Muscle of leg (tissue), 11 donors: Measurements from ENCODE around the gene DOC2A. TPM values are rescaled to one million over a fixed set of nuclear protein-coding genes. Genes with fewer than 3 reads are reported as not detected.

Source experiments
- DNase-seq: peaks from one replicate; pipeline ENCODE4 v3.0.0; 2013
- H3K27ac ChIP-seq: one replicate; pipeline ENCODE4 v1.5.1; 2013; ENCODE audit warnings: mild to moderate bottlenecking, low read length, control low read depth
- H3K27me3 ChIP-seq: one replicate; pipeline ENCODE4 v1.6.1; 2013; ENCODE audit warnings: low read length; ENCODE audit not compliant: control insufficient read depth, insufficient read depth
- H3K36me3 ChIP-seq: one replicate; pipeline ENCODE4 v1.6.1; 2013; ENCODE audit warnings: low read length; ENCODE audit not compliant: control insufficient read depth, insufficient read depth
- H3K4me1 ChIP-seq: one replicate; pipeline ENCODE4 v1.6.1; 2013; ENCODE audit warnings: low read length; ENCODE audit not compliant: control insufficient read depth, insufficient read depth
- H3K4me3 ChIP-seq: one replicate; pipeline ENCODE4 v1.5.1; 2013; ENCODE audit warnings: low read length, control low read depth
- H3K9me3 ChIP-seq: replicated peaks from 2 replicates; pipeline ENCODE4 v1.6.1; 2013; ENCODE audit warnings: low read depth, low read length; ENCODE audit not compliant: control insufficient read depth
- WGBS: methylation state at CpG from one replicate; pipeline ENCODE4 v1.1.5; 2013; ENCODE audit warnings: missing lambda C conversion rate; ENCODE audit not compliant: insufficient coverage; 5-methylcytosine and 5-hydroxymethylcytosine counted together
- polyA plus RNA-seq, 8 donors: library from polyadenylated mRNA; unstranded; fragments of 120-200 nt; gene quantifications; one replicate each; pipeline versions ENCODE4 v1.2.1 to v1.2.3, GENCODE V29; 2013; ENCODE audit warnings: inconsistent platforms in 1 of 8, low replicate concordance in 1 of 8; ENCODE audit not compliant: insufficient read length in 8 of 8, insufficient read depth in 1 of 8
- total RNA-seq: library from RNA; stranded (reverse); fragments of 120-200 nt; gene quantifications from one replicate; pipeline ENCODE4 v1.2.4, GENCODE V29; 2013

The DOC2A gene
- total and polyA plus RNA-seq, 9 donors = 0.22 to 1.8 (median 0.81) TPM

DNA sequence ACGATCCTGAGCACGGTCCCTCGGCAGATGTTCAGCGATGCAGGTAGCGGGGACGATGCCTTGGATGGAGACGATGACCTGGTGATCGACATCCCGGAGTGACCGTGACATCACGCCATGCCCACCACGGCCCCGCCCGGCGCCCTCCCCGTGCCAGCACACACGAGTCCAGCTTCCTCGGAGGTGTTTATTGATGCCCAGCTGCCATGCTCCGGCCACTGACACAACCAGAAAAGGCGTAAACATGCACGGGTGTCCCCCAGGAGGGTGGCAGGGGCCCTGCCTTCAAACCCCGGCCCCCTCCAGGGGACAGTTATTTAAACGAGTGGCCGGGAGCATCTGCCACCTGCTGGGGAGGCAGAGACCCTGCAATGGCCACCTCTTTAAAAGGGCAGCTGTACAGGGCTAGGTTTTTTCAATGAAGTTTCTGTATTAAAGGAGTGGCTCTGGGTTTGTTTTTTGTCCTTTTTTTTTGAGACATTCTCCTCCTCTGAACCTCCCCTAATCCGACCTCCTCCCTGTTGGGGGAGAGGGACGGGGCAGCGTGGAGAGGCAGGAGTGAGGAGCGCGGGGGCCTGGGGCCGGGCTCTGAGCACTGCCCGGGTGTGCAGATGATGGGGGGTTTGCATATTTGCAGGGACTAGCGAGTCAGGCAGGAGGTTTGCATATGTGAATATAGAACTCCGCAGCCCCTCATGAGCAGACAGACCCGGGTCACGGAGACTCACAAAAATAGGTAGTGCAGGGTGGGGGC, 5.3 kb downstream of the DOC2A start:
- 58% methylated on average over 28 of the region's 35 CpGs for WGBS
- peaks cover 36% of the 10 kb centered on the region for H3K36me3 ChIP-seq
- H3K27ac ChIP-seq = no peak overlapping the region
- DNase-seq = peak; percentile 48
- H3K4me1 ChIP-seq = peaks cover 10% of the 10 kb centered on the region
- H3K4me3 ChIP-seq = no peak overlapping the region
- no peaks in the 10 kb centered on the region for H3K9me3 ChIP-seq
- peaks cover 23% of the 10 kb centered on the region for H3K27me3 ChIP-seq

DNA sequence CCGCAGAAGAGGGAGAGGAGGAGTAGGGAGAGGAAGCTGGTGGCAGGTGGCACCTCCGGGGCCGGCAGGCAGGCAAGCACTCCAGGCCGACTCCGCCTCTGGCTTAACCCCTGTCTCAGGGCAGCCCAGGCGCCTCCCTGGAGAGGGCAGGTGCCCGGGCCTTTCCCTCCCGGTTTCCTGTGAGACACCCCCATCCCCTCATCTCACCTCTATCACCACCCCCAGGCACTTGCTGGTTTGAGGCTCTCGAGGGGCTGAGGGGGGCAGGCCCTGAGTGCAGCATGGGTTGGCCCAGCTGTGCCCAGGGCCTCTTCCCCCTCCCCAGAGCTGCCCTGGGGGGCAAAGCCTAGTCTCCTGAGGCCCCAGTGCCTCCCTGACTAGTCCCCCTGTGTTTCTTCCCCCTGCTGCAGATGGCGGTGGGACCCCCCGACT, 6.0 kb downstream of the DOC2A start:
- Histone ChIP-seq H3K9me3 (no peaks in the 10 kb centered on the region), H3K4me3 (no peak overlapping the region), H3K27ac (no peak overlapping the region), H3K4me1 (peaks cover 3% of the 10 kb centered on the region), H3K36me3 (peaks cover 42% of the 10 kb centered on the region), H3K27me3 (peaks cover 16% of the 10 kb centered on the region)
- no peak for DNase-seq
- WGBS = 38% methylated on average over 4 of the region's 11 CpGs

- no peaks in the 10 kb centered on the region for H3K9me3 ChIP-seq
- H3K4me3 ChIP-seq = no peak overlapping the region
- peaks cover 3% of the 10 kb centered on the region for H3K4me1 ChIP-seq
- H3K27ac ChIP-seq = no peak overlapping the region
- DNase-seq = no peak
- peaks cover 44% of the 10 kb centered on the region for H3K36me3 ChIP-seq
- 80% methylated on average over 16 of the region's 19 CpGs for WGBS
- peaks cover 11% of the 10 kb centered on the region for H3K27me3 ChIP-seq
These were observed 6.4 kb downstream of the DOC2A start for GRCh38 chr16:30004424-30004776.

GRCh38 chr16:30003670-30004423, 7.0 kb downstream of the DOC2A start:
- Histone ChIP-seq H3K4me3 (no peak overlapping the region), H3K4me1 (peaks cover 3% of the 10 kb centered on the region), H3K27me3 (peaks cover 6% of the 10 kb centered on the region), H3K9me3 (no peaks in the 10 kb centered on the region), H3K27ac (no peak overlapping the region), H3K36me3 (peaks cover 48% of the 10 kb centered on the region)
- 78% methylated on average over 8 of the region's 17 CpGs for WGBS
- no peak for DNase-seq

DNA sequence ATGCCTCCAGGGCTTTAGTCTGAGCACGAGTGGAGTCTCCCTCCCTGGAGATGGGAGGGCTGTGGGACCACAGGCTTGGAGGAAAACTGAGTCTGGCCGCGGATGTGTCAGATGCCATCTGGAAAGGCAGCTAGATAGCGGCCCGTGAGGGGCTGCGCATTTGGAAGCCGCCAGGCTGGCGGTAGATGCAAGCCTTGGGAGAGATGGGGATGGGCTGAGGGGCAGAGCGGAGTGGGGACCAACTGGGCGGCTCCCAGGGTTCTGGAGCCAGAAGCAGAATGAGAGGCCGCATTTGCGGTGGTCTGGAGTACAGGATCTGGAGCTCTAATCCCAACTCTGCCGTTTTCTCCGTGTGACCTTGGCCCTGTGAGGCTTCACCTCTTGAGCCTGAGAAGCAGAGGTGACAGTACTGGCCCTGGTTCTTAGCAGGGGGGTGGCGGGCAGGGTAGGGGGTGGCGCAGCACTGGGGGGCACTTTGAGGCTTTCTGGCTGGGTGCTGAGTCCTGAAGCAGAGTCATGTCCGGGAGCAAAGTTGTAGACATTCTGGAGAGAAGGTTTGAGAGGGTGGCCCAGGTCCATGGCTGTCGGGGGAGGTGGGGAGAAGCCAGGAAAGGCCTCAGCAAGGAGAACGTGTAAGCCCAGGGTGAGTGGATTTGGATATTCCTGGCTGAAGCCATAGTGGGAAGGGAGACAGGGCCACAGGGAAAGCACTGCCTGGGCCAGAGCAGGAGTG, 8.0 kb downstream of the DOC2A start:
- Histone ChIP-seq H3K27me3 (no peaks in the 10 kb centered on the region), H3K27ac (no peak overlapping the region), H3K4me3 (no peak overlapping the region), H3K9me3 (no peaks in the 10 kb centered on the region), H3K36me3 (peaks cover 49% of the 10 kb centered on the region), H3K4me1 (peaks cover 3% of the 10 kb centered on the region)
- 79% methylated on average over 19 of the region's 19 CpGs for WGBS
- no peak for DNase-seq

GRCh38 chr16:30000735-30001631, 9.8 kb downstream of the DOC2A start:
- 66% methylated on average over 25 of the region's 33 CpGs for WGBS
- Histone ChIP-seq H3K4me3 (no peak overlapping the region), H3K27ac (no peak overlapping the region), H3K27me3 (no peaks in the 10 kb centered on the region), H3K36me3 (peaks cover 49% of the 10 kb centered on the region), H3K4me1 (peaks cover 9% of the 10 kb centered on the region), H3K9me3 (no peaks in the 10 kb centered on the region)
- DNase-seq = no peak

- Histone ChIP-seq H3K9me3 (no peaks in the 10 kb centered on the region), H3K36me3 (peaks cover 48% of the 10 kb centered on the region), H3K27ac (no peak overlapping the region), H3K4me3 (no peak overlapping the region), H3K27me3 (no peaks in the 10 kb centered on the region), H3K4me1 (peaks cover 14% of the 10 kb centered on the region)
- WGBS = 91% methylated on average over 6 of the region's 6 CpGs
- DNase-seq = no peak
These were observed 11.2 kb downstream of the DOC2A start for GRCh38 chr16:29999605-30000004.

GRCh38 chr16:29996766-29997250, 14.0 kb downstream of the DOC2A start:
- H3K27ac ChIP-seq = no peak overlapping the region
- no peak for DNase-seq
- no peaks in the 10 kb centered on the region for H3K27me3 ChIP-seq
- H3K9me3 ChIP-seq = no peaks in the 10 kb centered on the region
- WGBS = 0% methylated on average over 1 of the region's 9 CpGs
- peaks cover 17% of the 10 kb centered on the region for H3K4me1 ChIP-seq
- peaks cover 49% of the 10 kb centered on the region for H3K36me3 ChIP-seq
- peak overlapping the region; percentile 71 for H3K4me3 ChIP-seq

GRCh38 chr16:29995911-29996765, 14.7 kb downstream of the DOC2A start, which contains the start of gene INO80E:
INO80E (plus strand) TSS chr16:29996241; CDS start chr16:29996311, 70 bp downstream.
- H3K27me3 ChIP-seq = no peaks in the 10 kb centered on the region
- H3K9me3 ChIP-seq = no peaks in the 10 kb centered on the region
- H3K27ac ChIP-seq = peak within 1 kb of the TSS; percentile 98
- H3K4me3 ChIP-seq = peak within 1 kb of the TSS; percentile 71
- DNase-seq = peak; percentile 99
- H3K4me1 ChIP-seq = peaks cover 17% of the 10 kb centered on the region
- WGBS = under 1% methylated on average over 65 of the region's 65 CpGs
- peaks cover 50% of the 10 kb centered on the region for H3K36me3 ChIP-seq
